Heart left ventricle (tissue), 16 donors: Measurements from ENCODE around the gene DPH1. TPM values are rescaled to one million over a fixed set of nuclear protein-coding genes. Genes with fewer than 3 reads are reported as not detected.
A peak's percentile ranks its signal among the peaks of the same experiment; 100 is the strongest.

Experiments used
- ATAC-seq, 4 donors: fragments of 200-7000 bp; cut with Tn5 transposase; one replicate each; pipeline ENCODE4 v1.9.1; 2020 to 2022; ENCODE audit warnings: moderate library complexity in 4 of 4, mild to moderate bottlenecking in 3 of 4, moderate number of reproducible peaks in 1 of 4
- DNase-seq, 5 donors: peaks; one replicate each; pipeline ENCODE4 v3.0.0-alpha.2; 2020
- H3K27ac ChIP-seq, 12 donors: fragments of 200-600 bp; sonication (generic) in 4 of 12; one replicate each; pipeline versions ENCODE4 v1.5.0 to v1.8.0; 2016 to 2022; ENCODE audit warnings: mild to moderate bottlenecking in 2 of 12
- H3K27me3 ChIP-seq, 9 donors: fragments of 200-600 bp; sonication (generic) in 2 of 9; one replicate each; pipeline versions ENCODE4 v1.5.1 to v1.8.0; 2016 to 2022; ENCODE audit warnings: mild to moderate bottlenecking in 3 of 9
- H3K36me3 ChIP-seq, 9 donors: fragments of 200-600 bp; sonication (generic) in 2 of 9; one replicate each; pipeline versions ENCODE4 v1.5.0 to v1.8.0; 2018 to 2022; ENCODE audit warnings: mild to moderate bottlenecking in 2 of 9
- H3K4me1 ChIP-seq, 12 donors: fragments of 200-600 bp; sonication (generic) in 4 of 12; one replicate each; pipeline versions ENCODE4 v1.5.0 to v1.8.0; 2016 to 2022; ENCODE audit warnings: mild to moderate bottlenecking in 3 of 12
- H3K4me3 ChIP-seq, 12 donors: fragments of 200-600 bp; sonication (generic) in 4 of 12; one replicate each; pipeline versions ENCODE4 v1.5.0 to v1.8.0; 2017 to 2022; ENCODE audit warnings: mild to moderate bottlenecking in 9 of 12, moderate library complexity in 4 of 12
- H3K9me3 ChIP-seq, 12 donors: fragments of 200-600 bp; sonication (generic) in 4 of 12; one replicate each; pipeline versions ENCODE4 v1.5.0 to v1.8.0; 2016 to 2022; ENCODE audit warnings: mild to moderate bottlenecking in 1 of 12
- CTCF ChIP-seq, 12 donors: fragments of 200-600 bp; sonication (generic) in 4 of 12; IDR thresholded peaks; one replicate each; pipeline versions ENCODE4 v1.5.0 to v1.8.0; 2018 to 2022; ENCODE audit warnings: antibody characterized with exemption in 12 of 12, mild to moderate bottlenecking in 5 of 12
- POLR2A ChIP-seq, 2 donors: fragments of 450-650 bp; IDR thresholded peaks; one replicate each; pipeline ENCODE4 v1.6.1; 2017; ENCODE audit warnings: antibody characterized with exemption in 2 of 2, mild to moderate bottlenecking in 2 of 2, moderate library complexity in 2 of 2
- WGBS, 4 donors: extraction: QIAGEN DNeasy Blood & Tissue Kit in 2 of 4; methylation state at CpG; one replicate each; pipeline versions ENCODE4 v1.1.5 to v1.1.7; 2013 to 2018; 5-methylcytosine and 5-hydroxymethylcytosine counted together
- intact Hi-C, 10 donors: fragments of 100-400 bp; cut with DNase I; formaldehyde crosslinking; loops; one replicate each; pipeline versions ENCODE4 v1.11.1 to v1.14.2; 2022
- polyA plus RNA-seq, 2 donors: library from polyadenylated mRNA; stranded (reverse); fragments of 200-250 nt; gene quantifications; one replicate each; pipeline ENCODE4 v1.2.3, GENCODE V29; 2013
- total RNA-seq, 9 donors: library from RNA; depleted of rRNA in 2 of 9; stranded (reverse); fragments of >200 nt in 2 of 9; fragmentation: NEBNext Ultra II Directional in 3 of 9; extraction: Animal tissue kit (Norgen Biotek cat#: 25700) in 3 of 9; gene quantifications; one replicate each; pipeline versions ENCODE4 v1.1.0 to v1.2.4, GENCODE V29; 2016 to 2023
- donor health status: ischemic (EF 13 %, LVEDD 7.1; RV severe dilation, severe dysfunction).
- donor health status: healthy with polysubstance abuse.
- donor health status: DM: no; HTN: yes; CAD: no.
- donor health status: DM: no; HTN: no; CAD: no.
- donor health status: ischemic (EF 25% LVEDD 6.9; RV normal size, moderate dysfunction).
- donor health status: ischemic (EF 25% LVEDD 5.7; RV mildly dilated, moderate dysfunction).
- donor health status: healthy.
- donor health status: DM: yes; HTN: yes; CAD: no.
- donor health status: ischemic (EF 35%, LVEDD 5.7; RV mildly dilated, moderate dysfunction).
- donor health status: nonischemic (EF 11% LVEDD 7.7; RV severe dilation, severe dysfunction).
- donor health status: DM: yes; HTN: yes; CAD: no.
- donor health status: PGD.
- donor health status: ischemic (EF 29% LVEDD 5.4; RV normal size, mild dysfunction).
- donor health status: nonischemic (EF 23%, LVEDD 6.1; RV moderate dilation, normal function).

The DPH1 gene
- total and polyA plus RNA-seq, 11 donors, result 14.0 to 38.1 (median 23.4) TPM

- peaks cover 3 to 47% (median 29%) of the 10 kb centered on the region in 12 donors for H3K4me1 ChIP-seq
- intact Hi-C loops, result loop anchor here in 5 of 10 donors (1.0 to 10.0 kb wide), 9 partner anchors 53 to 373 kb away; partner anchors contain the start of gene WDR81 (in 1 of the 5)
- peak; percentile 64 to 82 (median 73) for DNase-seq
Observed at GRCh38 chr17:2025220-2025621, 4.7 kb upstream of the DPH1 start, which contains the start of gene RTN4RL1. RTN4RL1 (minus strand) TSS chr17:2025334; CDS start chr17:2024865, 469 bp downstream.

GRCh38 chr17:2025622-2026309, 4.2 kb upstream of the DPH1 start:
- intact Hi-C loops, result loop anchor here (1.0 to 10.0 kb wide), 12 partner anchors 53 to 373 kb away; partner anchors contain the start of gene WDR81 (in 1 of the 10)
- 1 to 2% (median 1%) methylated on average over 17 to 55 of the region's 55 CpGs for WGBS, 4 donors
- H3K4me3 ChIP-seq, result peak overlapping the region; percentile 35 to 85 (median 62)
- peaks cover 0 to 51% (median 0%) of the 10 kb centered on the region in 9 donors for H3K27me3 ChIP-seq
- DNase-seq, result peak; percentile 75 to 85 (median 81)
- peaks cover 5 to 51% (median 30%) of the 10 kb centered on the region in 12 donors for H3K4me1 ChIP-seq
- TF ChIP-seq CTCF (IDR thresholded peaks at IDR 0.05) (peak; percentile 50 to 84 (median 72)), POLR2A (IDR thresholded peaks at IDR 0.05) (no peak)
- H3K36me3 ChIP-seq, result no peaks in the 10 kb centered on the region
- H3K9me3 ChIP-seq, result no peaks in the 10 kb centered on the region
- H3K27ac ChIP-seq, result peak overlapping the region in 11 of 12 donors; percentile 39 to 88 (median 64)
- ATAC-seq, result peak; percentile 38 to 65 (median 58)

More at GRCh38 chr17:2025220-2025621, 4.7 kb upstream of the DPH1 start, which contains the start of gene RTN4RL1:
- peak within 1 kb of the TSS in 11 of 12 donors; percentile 39 to 88 (median 64) for H3K27ac ChIP-seq
- ATAC-seq, result peak in 3 of 4 donors; percentile 12 to 67 (median 61)
- TF ChIP-seq POLR2A (IDR thresholded peaks at IDR 0.05) (no peak), CTCF (IDR thresholded peaks at IDR 0.05) (no peak)
- 0 to 1% (median 0%) methylated on average over 29 to 47 of the region's 47 CpGs for WGBS, 4 donors
- H3K9me3 ChIP-seq, result no peaks in the 10 kb centered on the region
- H3K36me3 ChIP-seq, result no peaks in the 10 kb centered on the region
- peak within 1 kb of the TSS; percentile 35 to 85 (median 62) for H3K4me3 ChIP-seq
- H3K27me3 ChIP-seq, result peaks cover 0 to 51% (median 0%) of the 10 kb centered on the region in 9 donors

- peaks cover 10 to 67% (median 39%) of the 10 kb centered on the region in 12 donors for H3K4me1 ChIP-seq
- no peaks in the 10 kb centered on the region for H3K9me3 ChIP-seq
- no peak overlapping the region for H3K27ac ChIP-seq
- H3K36me3 ChIP-seq, result peaks cover 0 to 4% (median 0%) of the 10 kb centered on the region in 9 donors
- no peak for TF ChIP-seq POLR2A (IDR thresholded peaks at IDR 0.05)
- no peak for TF ChIP-seq CTCF (IDR thresholded peaks at IDR 0.05)
- H3K4me3 ChIP-seq, result no peak overlapping the region
- H3K27me3 ChIP-seq, result peaks cover 0 to 50% (median 0%) of the 10 kb centered on the region in 9 donors
- intact Hi-C loops, result loop anchor here in 4 of 10 donors (2.0 to 10.0 kb wide), 9 partner anchors 55 to 375 kb away; partner anchors contain the start of gene WDR81 (in 1 of the 4)
- DNase-seq (no peak), ATAC-seq (no peak)
- WGBS, 4 donors, result 53 to 60% (median 54%) methylated on average over 11 of the region's 11 CpGs
Observed at GRCh38 chr17:2027528-2028233, 2.3 kb upstream of the DPH1 start.
